Thymus (tissue), 11 donors: ENCODE results near the gene SENP1. TPM values are rescaled to one million over a fixed set of nuclear protein-coding genes. Genes with fewer than 3 reads are reported as not detected.

Experiments
- DNase-seq, 9 donors: peaks; one replicate each; pipeline ENCODE4 v3.0.0-alpha.2; 2013; ENCODE audit warnings: low spot score in 9 of 9, low read depth in 6 of 9, missing footprints in 1 of 9
- H3K27ac ChIP-seq, 2 donors: one replicate each; pipeline ENCODE4 v1.5.1; 2013; ENCODE audit warnings: control low read depth in 1 of 2, low read depth in 1 of 2, low read length in 1 of 2, mild to moderate bottlenecking in 1 of 2, moderate library complexity in 1 of 2
- H3K27me3 ChIP-seq, 2 donors: one replicate each; pipeline ENCODE4 v1.5.1; 2013; ENCODE audit warnings: low read length in 1 of 2; ENCODE audit not compliant: control insufficient read depth in 2 of 2, insufficient read depth in 1 of 2
- H3K36me3 ChIP-seq, 2 donors: one replicate each; pipeline ENCODE4 v1.5.1; 2013; ENCODE audit warnings: low read length in 1 of 2, mild to moderate bottlenecking in 1 of 2, moderate library complexity in 1 of 2; ENCODE audit not compliant: control insufficient read depth in 2 of 2, insufficient read depth in 2 of 2
- H3K4me1 ChIP-seq, 2 donors: one replicate each; pipeline ENCODE4 v1.5.1; 2013; ENCODE audit warnings: low read length in 2 of 2; ENCODE audit not compliant: control insufficient read depth in 2 of 2, insufficient read depth in 2 of 2
- H3K4me3 ChIP-seq, 2 donors: one replicate each; pipeline ENCODE4 v1.5.1; 2013; ENCODE audit warnings: low read length in 2 of 2, control low read depth in 1 of 2, mild to moderate bottlenecking in 1 of 2
- H3K9me3 ChIP-seq, 2 donors: one replicate each; pipeline ENCODE4 v1.5.1; 2013; ENCODE audit warnings: low read length in 1 of 2, mild to moderate bottlenecking in 1 of 2; ENCODE audit not compliant: control insufficient read depth in 2 of 2, insufficient read depth in 1 of 2
- WGBS: extraction: QIAGEN DNeasy Blood & Tissue Kit; methylation state at CpG from one replicate; pipeline ENCODE4 v1.1.7; 2013; 5-methylcytosine and 5-hydroxymethylcytosine counted together
- polyA plus RNA-seq: library from polyadenylated mRNA; stranded (reverse); fragments of 200-250 nt; gene quantifications from one replicate; pipeline ENCODE4 v1.2.3, GENCODE V29; 2013
- total RNA-seq: library from RNA; stranded (reverse); fragments of 120-200 nt; gene quantifications from one replicate; pipeline ENCODE4 v1.2.4, GENCODE V29; 2013
- donor health status: healthy.

Gene SENP1
- total and polyA plus RNA-seq, 2 donors: 6.6 to 25.0 TPM

GRCh38 chr12:48022676-48023385, 83.0 kb downstream of the SENP1 start:
- Histone ChIP-seq H3K9me3 (no peaks in the 10 kb centered on the region), H3K27me3 (peaks cover 0 to 13% of the 10 kb centered on the region in 2 donors)

DNA sequence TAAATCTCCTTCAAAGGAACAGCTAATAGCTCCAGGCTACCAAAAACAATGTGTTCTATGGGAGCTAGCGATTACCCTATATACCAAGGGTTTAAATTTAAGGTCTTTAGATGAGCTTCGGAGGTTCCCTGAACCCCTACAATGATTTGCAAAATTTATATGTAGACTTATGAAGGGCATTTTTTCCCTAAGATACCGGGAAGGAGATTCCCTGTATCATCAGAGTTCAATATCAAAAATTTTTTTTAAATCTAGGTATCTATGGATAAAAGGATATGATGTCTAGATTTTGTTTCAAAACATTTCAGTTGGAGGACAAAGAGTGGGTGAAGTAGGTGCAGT, 83.7 kb downstream of the SENP1 start:
- no peak overlapping the region for H3K27ac ChIP-seq
- DNase-seq: no peak
- 94% methylated on average over 3 of the region's 3 CpGs for whole genome bisulfite sequencing

More at GRCh38 chr12:48022676-48023385, 83.0 kb downstream of the SENP1 start:
- Histone ChIP-seq H3K4me3 (no peak overlapping the region), H3K36me3 (no peaks in the 10 kb centered on the region), H3K27ac (no peak overlapping the region), H3K4me1 (peaks cover 0 to 4% of the 10 kb centered on the region in 2 donors)
- 94% methylated on average over 7 of the region's 7 CpGs for WGBS
- DNase-seq: no peak

DNA sequence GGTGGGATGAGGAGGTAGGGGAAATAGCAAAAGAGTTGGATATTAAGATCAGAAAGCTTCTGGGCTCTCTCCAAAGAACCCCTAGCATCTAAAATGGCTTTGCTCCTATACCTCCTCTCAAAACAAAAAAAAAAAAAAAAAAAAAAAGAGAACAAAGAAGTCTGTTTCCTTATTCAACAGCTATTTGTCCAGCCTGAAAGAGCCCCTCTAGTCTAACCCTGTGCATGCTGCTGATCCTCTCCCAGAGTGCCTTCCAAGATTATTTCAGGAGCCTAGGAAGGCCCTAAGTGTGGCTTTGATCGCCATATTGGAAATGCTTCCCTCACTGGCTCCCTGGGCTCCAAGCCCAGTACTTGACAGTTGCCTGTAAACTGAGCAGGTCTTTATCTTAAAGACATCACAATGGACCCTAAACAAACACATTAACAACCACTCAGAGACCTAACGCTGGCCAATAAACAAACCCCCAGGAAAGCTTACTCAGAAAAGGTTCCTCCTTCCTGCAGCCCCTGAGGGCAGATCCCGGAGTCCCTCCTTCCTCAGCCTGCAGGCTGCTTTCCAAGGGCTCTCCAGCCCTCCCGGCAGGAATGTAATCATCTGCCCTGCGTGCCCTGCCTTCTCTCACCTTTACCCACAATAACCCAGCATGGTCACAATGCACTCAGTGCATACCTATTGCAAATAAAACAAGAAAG, 84.2 kb downstream of the SENP1 start:
- Histone ChIP-seq H3K9me3 (no peaks in the 10 kb centered on the region), H3K27ac (no peak overlapping the region), H3K36me3 (no peaks in the 10 kb centered on the region), H3K4me3 (no peak overlapping the region), H3K4me1 (no peaks in the 10 kb centered on the region), H3K27me3 (peaks cover 0 to 23% of the 10 kb centered on the region in 2 donors)
- WGBS: 90% methylated on average over 5 of the region's 5 CpGs
- no peak for DNase-seq

More for the DNA sequence above, 83.7 kb downstream of the SENP1 start:
- H3K27me3 ChIP-seq: peaks cover 0 to 18% of the 10 kb centered on the region in 2 donors
- peaks cover 0 to 4% of the 10 kb centered on the region in 2 donors for H3K4me1 ChIP-seq
- no peaks in the 10 kb centered on the region for H3K36me3 ChIP-seq
- no peaks in the 10 kb centered on the region for H3K9me3 ChIP-seq
- H3K4me3 ChIP-seq: no peak overlapping the region

- H3K4me3 ChIP-seq: no peak overlapping the region
- 80% methylated on average over 3 of the region's 3 CpGs for WGBS
These were observed 86.1 kb downstream of the SENP1 start for GRCh38 chr12:48019639-48020265.

GRCh38 chr12:48018618-48018995, 87.3 kb downstream of the SENP1 start:
- no peaks in the 10 kb centered on the region for H3K36me3 ChIP-seq
- H3K27me3 ChIP-seq: peaks cover 2 to 44% of the 10 kb centered on the region in 2 donors
- WGBS: 86% methylated on average over 4 of the region's 4 CpGs
- no peaks in the 10 kb centered on the region for H3K4me1 ChIP-seq
- H3K9me3 ChIP-seq: no peaks in the 10 kb centered on the region
- H3K27ac ChIP-seq: no peak overlapping the region
- DNase-seq: no peak
- no peak overlapping the region for H3K4me3 ChIP-seq

More at GRCh38 chr12:48019639-48020265, 86.1 kb downstream of the SENP1 start:
- H3K36me3 ChIP-seq: no peaks in the 10 kb centered on the region
- H3K9me3 ChIP-seq: no peaks in the 10 kb centered on the region
- peaks cover under 1 to 35% of the 10 kb centered on the region in 2 donors for H3K27me3 ChIP-seq
- DNase-seq: no peak
- no peak overlapping the region for H3K27ac ChIP-seq
- no peaks in the 10 kb centered on the region for H3K4me1 ChIP-seq

GRCh38 chr12:48017921-48018617, 87.8 kb downstream of the SENP1 start:
- no peak overlapping the region for H3K4me3 ChIP-seq
- no peak for DNase-seq
- peaks cover 2 to 46% of the 10 kb centered on the region in 2 donors for H3K27me3 ChIP-seq
- no peak overlapping the region for H3K27ac ChIP-seq
- no peaks in the 10 kb centered on the region for H3K36me3 ChIP-seq
- H3K4me1 ChIP-seq: no peaks in the 10 kb centered on the region
- no peaks in the 10 kb centered on the region for H3K9me3 ChIP-seq
- 80% methylated on average over 4 of the region's 4 CpGs for WGBS

- no peaks in the 10 kb centered on the region for H3K36me3 ChIP-seq
- no peak overlapping the region for H3K27ac ChIP-seq
- H3K27me3 ChIP-seq: peaks cover 2 to 49% of the 10 kb centered on the region in 2 donors
- no peak overlapping the region for H3K4me3 ChIP-seq
- whole genome bisulfite sequencing: 81% methylated on average over 5 of the region's 5 CpGs
- no peak for DNase-seq
- H3K9me3 ChIP-seq: no peaks in the 10 kb centered on the region
- H3K4me1 ChIP-seq: no peaks in the 10 kb centered on the region
These were observed 88.4 kb downstream of the SENP1 start for GRCh38 chr12:48017496-48017895.

DNA sequence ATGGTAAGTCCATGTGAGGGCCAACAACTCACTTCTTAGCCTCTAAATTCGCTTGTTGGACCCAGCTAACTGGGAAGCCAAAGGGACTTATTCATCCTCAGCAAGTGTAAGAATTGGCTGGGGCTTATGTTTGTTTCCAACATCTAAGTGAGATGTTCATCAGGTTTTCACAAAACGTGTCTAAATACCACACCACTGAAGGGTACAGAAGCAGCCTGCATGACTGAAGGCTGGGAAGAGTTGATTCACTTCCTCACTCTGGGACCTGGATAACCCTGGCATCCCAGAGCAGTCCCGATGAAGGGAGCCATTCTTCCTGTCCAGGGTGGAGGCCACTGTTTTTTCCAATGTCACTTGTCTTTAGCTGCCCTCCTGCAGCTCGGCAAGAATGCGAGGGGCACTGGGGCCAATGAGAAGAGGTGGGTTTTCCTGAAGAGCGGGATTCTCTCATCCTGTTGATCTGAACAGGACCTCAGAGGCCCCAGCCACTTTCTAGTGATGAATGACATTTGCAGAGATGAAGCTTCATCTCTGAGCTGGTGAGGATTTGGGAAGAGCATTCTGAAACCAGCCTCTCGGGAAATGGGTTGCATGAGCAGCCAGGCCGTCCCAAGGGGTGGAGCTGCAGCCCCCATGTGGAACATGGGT, 89.4 kb downstream of the SENP1 start:
- no peaks in the 10 kb centered on the region for H3K9me3 ChIP-seq
- H3K4me3 ChIP-seq: no peak overlapping the region
- H3K27ac ChIP-seq: no peak overlapping the region
- 88% methylated on average over 8 of the region's 8 CpGs for whole genome bisulfite sequencing
- no peaks in the 10 kb centered on the region for H3K4me1 ChIP-seq
- peaks cover 2 to 49% of the 10 kb centered on the region in 2 donors for H3K27me3 ChIP-seq
- DNase-seq: no peak
- H3K36me3 ChIP-seq: no peaks in the 10 kb centered on the region
